ENCODE results near the gene HPX. TPM values are rescaled to one million over a fixed set of nuclear protein-coding genes. Genes with fewer than 3 reads are reported as not detected.

The HPX gene
- total and polyA plus RNA-seq, 2 of the 4 experiments (the other 2 are of a cell fraction), result 0.36 to 1.4 TPM

DNA sequence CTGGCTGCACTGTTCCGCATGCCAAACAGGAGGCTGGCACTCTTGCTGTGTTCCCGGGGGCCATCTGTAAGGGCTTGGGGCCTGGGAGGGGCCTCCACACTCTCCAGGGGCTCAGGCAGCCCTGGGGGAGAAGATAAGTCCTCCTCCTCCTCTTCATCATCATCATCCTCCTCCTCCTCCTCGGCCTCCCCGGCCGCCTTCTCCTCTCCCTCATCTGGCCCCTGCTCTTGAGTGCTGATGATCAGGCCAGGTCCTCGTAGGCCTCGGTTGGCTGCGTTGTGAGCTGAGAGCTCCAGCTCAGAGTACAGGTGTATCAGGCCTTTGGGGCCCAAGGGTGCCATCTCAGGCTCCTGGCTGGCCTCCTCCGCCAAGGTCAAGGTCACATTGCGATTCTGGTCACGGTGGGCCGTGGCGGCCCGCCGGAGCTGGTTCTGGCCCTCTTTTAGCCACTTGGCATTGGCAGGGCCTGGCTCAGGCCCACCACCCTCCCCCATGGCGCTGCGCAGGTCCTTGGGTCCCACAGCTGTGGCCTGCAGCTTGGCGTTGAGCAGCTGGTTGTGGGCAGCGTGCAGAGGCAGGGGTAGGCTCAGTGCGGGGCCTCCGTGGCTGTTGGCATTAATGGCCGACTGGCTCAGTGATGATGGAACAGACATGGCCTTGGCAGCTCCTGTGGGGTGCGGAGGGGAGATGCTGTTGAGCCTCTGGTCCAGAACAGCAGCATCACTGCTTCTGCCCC lies 29.9 kb downstream of the HPX start:
- H3K79me1 ChIP-seq (ENCODE audit: low read depth in 1 of 2, low read length in 2 of 2), result peaks cover 14 to 49% of the 10 kb centered on the region in 2 experiments
- H4K20me1 ChIP-seq (ENCODE audit: insufficient read depth, low read length), result peaks cover 30% of the 10 kb centered on the region
- no peaks in the 10 kb centered on the region for H3K9me3 ChIP-seq (ENCODE audit: control insufficient read depth, insufficient read depth, low read length)
- H2BK20ac ChIP-seq (ENCODE audit: low read depth, low read length), result no peak overlapping the region
- POLR2A ChIA-PET (ENCODE audit: unreplicated experiment), result no interaction called here
- no peak overlapping the region for H3K23ac ChIP-seq (ENCODE audit: low read depth, low read length)
- H3K4me1 ChIP-seq (ENCODE audit: control insufficient read depth, insufficient read depth, low read length), result peaks cover 3% of the 10 kb centered on the region; the same call in 1 of the 2 replicates
- H4K5ac ChIP-seq (ENCODE audit: low read depth, low read length), result no peak overlapping the region
- TF ChIP-seq MAFK (IDR thresholded peaks at IDR 0.05; ENCODE audit: low read depth, low read length) (no peak), RCOR1 (IDR thresholded peaks at IDR 0.05; ENCODE audit: insufficient replicate concordance, low read length) (no peak), MAZ (IDR thresholded peaks at IDR 0.05; ENCODE audit: borderline replicate concordance, low read depth, low read length) (no peak), MXI1 (IDR thresholded peaks at IDR 0.05; ENCODE audit: borderline replicate concordance, low read depth, low read length) (no peak), RAD21 (IDR thresholded peaks at IDR 0.05; ENCODE audit: low read length) (no peak), CHD1 (IDR thresholded peaks at IDR 0.05; ENCODE audit: low read depth, low read length) (no peak)
- TF ChIP-seq, protein P1, sequence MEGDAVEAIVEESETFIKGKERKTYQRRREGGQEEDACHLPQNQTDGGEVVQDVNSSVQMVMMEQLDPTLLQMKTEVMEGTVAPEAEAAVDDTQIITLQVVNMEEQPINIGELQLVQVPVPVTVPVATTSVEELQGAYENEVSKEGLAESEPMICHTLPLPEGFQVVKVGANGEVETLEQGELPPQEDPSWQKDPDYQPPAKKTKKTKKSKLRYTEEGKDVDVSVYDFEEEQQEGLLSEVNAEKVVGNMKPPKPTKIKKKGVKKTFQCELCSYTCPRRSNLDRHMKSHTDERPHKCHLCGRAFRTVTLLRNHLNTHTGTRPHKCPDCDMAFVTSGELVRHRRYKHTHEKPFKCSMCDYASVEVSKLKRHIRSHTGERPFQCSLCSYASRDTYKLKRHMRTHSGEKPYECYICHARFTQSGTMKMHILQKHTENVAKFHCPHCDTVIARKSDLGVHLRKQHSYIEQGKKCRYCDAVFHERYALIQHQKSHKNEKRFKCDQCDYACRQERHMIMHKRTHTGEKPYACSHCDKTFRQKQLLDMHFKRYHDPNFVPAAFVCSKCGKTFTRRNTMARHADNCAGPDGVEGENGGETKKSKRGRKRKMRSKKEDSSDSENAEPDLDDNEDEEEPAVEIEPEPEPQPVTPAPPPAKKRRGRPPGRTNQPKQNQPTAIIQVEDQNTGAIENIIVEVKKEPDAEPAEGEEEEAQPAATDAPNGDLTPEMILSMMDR (conservative IDR thresholded peaks at IDR 0.05; ENCODE audit: low read depth, low read length), result no peak
- H4K91ac ChIP-seq (ENCODE audit: insufficient read depth, low read depth, low read length), result no peak overlapping the region
- no peak overlapping the region for H3K18ac ChIP-seq (ENCODE audit: low read depth, low read length)
- no TSS peak for BruUV-seq (replicated peaks)
- no peaks in the 10 kb centered on the region for H3K27me3 ChIP-seq (ENCODE audit: control insufficient read depth, insufficient read depth, low read length)
- H4K8ac ChIP-seq (ENCODE audit: low read depth in 2 of 2, low read length in 2 of 2), result no peak overlapping the region
- no peak overlapping the region for H3K14ac ChIP-seq (replicated peaks; ENCODE audit: low read depth, low read length)
- ATAC-seq (ENCODE audit: low read depth) (no peak), DNase-seq (no peak)
- WGBS, 2 experiments (ENCODE audit: extremely low coverage in 2 of 2, insufficient read length in 1 of 2), result 100% methylated on average over 1 of the region's 23 CpGs; no CpG with 5 or more reads in 1 of the 2 experiments
- no peak overlapping the region for H3K27ac ChIP-seq (ENCODE audit: insufficient read depth, low read length)
- no peak overlapping the region for H2BK15ac ChIP-seq (ENCODE audit: low read depth, low read length)
- no peak overlapping the region for H3K4me3 ChIP-seq (ENCODE audit: insufficient read depth, low read depth, low read length)
- peak overlapping the region; percentile 23 for H2AK9ac ChIP-seq (replicated peaks; ENCODE audit: low read depth, low read length, poor library complexity)
- intact Hi-C loops (cut with micrococcal nuclease), result no loop called here
- no peak overlapping the region for H3K56ac ChIP-seq (ENCODE audit: extremely low read depth, insufficient read depth, low read length)
- H3K4me2 ChIP-seq (ENCODE audit: low read depth, low read length), result no peak overlapping the region
- in situ Hi-C loops (cut with MboI; ENCODE audit: low sequenced_read_pairs), result no loop called here
- H2AK5ac ChIP-seq (ENCODE audit: low read depth, low read length), result no peak overlapping the region
- H3K4ac ChIP-seq (ENCODE audit: low read depth, low read length), result no peak overlapping the region
- H2BK5ac ChIP-seq (ENCODE audit: low read depth, low read length, poor library complexity, severe bottlenecking), result no peak overlapping the region
- H3K9me1 ChIP-seq (ENCODE audit: insufficient read depth, low read length), result peaks cover 27% of the 10 kb centered on the region
- no peak overlapping the region for H2AFZ ChIP-seq (replicated peaks; ENCODE audit: low read length, poor library complexity)
- no peak overlapping the region for H3K9ac ChIP-seq (ENCODE audit: low read depth, low read length)
- peaks cover 13% of the 10 kb centered on the region for H3K36me3 ChIP-seq (ENCODE audit: control insufficient read depth, insufficient read depth, low read length)
- CTCF ChIA-PET, result no interaction called here
- H2BK120ac ChIP-seq (ENCODE audit: low read depth, low read length), result no peak overlapping the region
- dilution Hi-C loops (cut with HindIII; ENCODE audit: low sequenced_read_pairs, unreplicated experiment), result no loop called here
